Body of pancreas (tissue), 4 donors: ENCODE measurements around the gene CDH4.

Experiments
- CTCF ChIP-seq, 7 experiments: fragments of 450-650 bp in 4 of 7; fragments of 200-600 bp in 3 of 7; sonication (generic) in 3 of 7; IDR thresholded peaks; one replicate each; pipeline ENCODE4 v1.5.1; 2016 to 2019; ENCODE audit warnings: antibody characterized with exemption in 7 of 7
- POLR2A ChIP-seq, 3 donors: fragments of 450-650 bp; IDR thresholded peaks; one replicate each; pipeline ENCODE4 v1.6.1; 2016; ENCODE audit warnings: antibody characterized with exemption in 3 of 3, mild to moderate bottlenecking in 2 of 3

DNA sequence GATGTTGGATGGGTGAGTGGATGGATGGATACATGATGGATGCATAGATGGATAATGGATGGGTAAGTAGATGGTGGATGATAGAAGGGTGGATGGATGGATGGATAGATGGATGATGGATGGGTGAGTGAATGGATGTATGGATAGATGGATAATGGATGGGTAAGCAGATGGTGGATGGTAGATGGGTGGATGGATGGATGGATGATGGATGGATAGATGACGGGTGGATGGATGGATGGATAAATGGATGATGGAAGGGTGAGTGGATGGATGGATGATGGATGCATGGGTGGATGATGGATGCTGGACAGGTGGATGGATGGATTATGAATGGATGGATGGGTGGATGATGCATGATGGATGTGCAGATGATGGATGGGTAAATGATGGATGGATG lies 638.1 kb downstream of the CDH4 start:
- no peak for TF ChIP-seq CTCF (IDR thresholded peaks at IDR 0.05)
- TF ChIP-seq POLR2A (IDR thresholded peaks at IDR 0.05) = no peak
